Astrocyte (in vitro differentiated cells and primary cell): ENCODE data around the gene TRAPPC14.
"Not testable (repeated sequence)": the region's sequence is repeated elsewhere in the genome, so short reads cannot be mapped to it uniquely, and the experiment has no call there.

ENCODE experiments used
- CTCF ChIP-seq: IDR thresholded peaks from 2 replicates; pipeline ENCODE4 v1.5.1; 2011; ENCODE audit warnings: low read depth, mild to moderate bottlenecking, inconsistent platforms, low read length, moderate library complexity; ENCODE audit not compliant: insufficient read depth
- EZH2 ChIP-seq: IDR thresholded peaks from 2 replicates; pipeline ENCODE4 v1.6.1; 2012; ENCODE audit warnings: mild to moderate bottlenecking, low read length, inconsistent platforms; ENCODE audit not compliant: insufficient read depth

GRCh38 chr7:100192281-100192862 is 33.8 kb upstream of the TRAPPC14 start:
- TF ChIP-seq CTCF, EZH2: not testable (repeated sequence)
